HUES48 (cell line): ENCODE results near the gene CERS6.
"Not testable (repeated sequence)": the region's sequence is repeated elsewhere in the genome, so short reads cannot be mapped to it uniquely, and the experiment has no call there.

ENCODE experiments used
- H3K27ac ChIP-seq: one replicate; pipeline ENCODE4 v1.7.0; 2013; ENCODE audit warnings: low read depth, low read length, inconsistent platforms
- H3K27me3 ChIP-seq: 2 replicates; pipeline ENCODE4 v1.6.1; 2013; ENCODE audit warnings: mild to moderate bottlenecking, low read length; ENCODE audit not compliant: control insufficient read depth, insufficient read depth
- H3K36me3 ChIP-seq: 2 replicates; pipeline ENCODE4 v1.6.1; 2013; ENCODE audit warnings: low read length; ENCODE audit not compliant: control insufficient read depth, insufficient read depth
- H3K4me1 ChIP-seq: 2 replicates; pipeline ENCODE4 v1.6.1; 2013; ENCODE audit warnings: mild to moderate bottlenecking, low read length; ENCODE audit not compliant: control insufficient read depth, insufficient read depth
- H3K4me3 ChIP-seq: 2 replicates; pipeline ENCODE4 v1.5.1; 2013; ENCODE audit warnings: mild to moderate bottlenecking, low read depth, low read length
- H3K9ac ChIP-seq: 2 replicates; pipeline ENCODE4 v1.6.1; 2013; ENCODE audit warnings: mild to moderate bottlenecking, low read depth, low read length, moderate library complexity
- H3K9me3 ChIP-seq: 2 replicates; pipeline ENCODE4 v1.6.1; 2013; ENCODE audit warnings: low read length; ENCODE audit not compliant: control insufficient read depth, insufficient read depth

Gene CERS6

DNA sequence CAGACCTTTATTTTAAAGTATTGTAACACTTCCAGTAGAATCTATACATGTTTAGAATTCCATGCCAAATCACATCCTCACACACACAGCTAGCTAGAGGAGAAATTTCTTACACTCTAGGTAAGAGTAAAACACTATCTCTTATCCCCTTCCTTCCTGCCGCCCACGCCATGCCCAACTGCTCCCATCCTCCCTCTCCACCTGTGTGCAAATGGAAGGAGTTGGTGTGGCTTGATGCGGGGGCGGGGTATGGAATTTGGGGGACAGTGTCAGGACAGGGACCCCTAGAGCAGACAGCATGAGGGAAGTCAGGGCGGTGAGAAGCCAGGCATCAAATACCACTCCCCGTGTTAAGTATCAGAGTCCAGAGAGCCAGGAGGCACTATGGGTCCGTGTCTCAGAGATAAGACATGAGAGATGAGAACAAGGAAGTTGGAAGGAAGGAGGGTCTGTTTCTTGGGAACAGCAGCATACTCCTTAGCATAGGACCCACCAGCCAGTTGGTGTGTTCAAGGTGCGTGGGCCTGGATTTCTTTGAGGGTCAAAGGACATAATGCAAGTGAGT is 297.8 kb downstream of the CERS6 start:
- H3K9ac ChIP-seq: no peak overlapping the region
- H3K27ac ChIP-seq: no peak overlapping the region
- no peaks in the 10 kb centered on the region for H3K9me3 ChIP-seq
- no peaks in the 10 kb centered on the region for H3K36me3 ChIP-seq
- H3K4me3 ChIP-seq: no peak overlapping the region
- H3K27me3 ChIP-seq: no peaks in the 10 kb centered on the region
- H3K4me1 ChIP-seq: peaks cover 20% of the 10 kb centered on the region

DNA sequence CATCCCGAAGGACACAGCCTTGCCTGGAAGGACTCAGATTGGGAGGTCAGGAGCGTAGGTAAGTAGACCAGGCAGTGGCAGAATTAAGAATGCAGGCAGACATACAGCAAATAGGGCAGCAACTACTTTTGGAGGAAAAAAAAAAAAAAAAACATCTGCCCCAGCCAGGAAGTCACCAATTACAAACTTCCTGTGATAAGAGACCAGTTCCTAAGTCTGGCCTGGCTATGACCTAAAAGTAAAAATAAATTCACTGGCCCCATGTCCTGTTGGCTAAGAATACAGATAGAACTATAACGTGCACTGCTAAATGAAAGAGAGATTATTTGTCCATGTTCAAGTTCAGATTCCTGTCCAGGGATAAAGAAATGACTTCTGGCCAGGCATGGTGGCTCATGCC is 301.2 kb downstream of the CERS6 start:
- Histone ChIP-seq H3K9ac (no peak overlapping the region), H3K4me3 (no peak overlapping the region), H3K27ac (no peak overlapping the region), H3K4me1 (peaks cover 11% of the 10 kb centered on the region), H3K27me3 (no peaks in the 10 kb centered on the region), H3K36me3 (no peaks in the 10 kb centered on the region), H3K9me3 (no peaks in the 10 kb centered on the region)

DNA sequence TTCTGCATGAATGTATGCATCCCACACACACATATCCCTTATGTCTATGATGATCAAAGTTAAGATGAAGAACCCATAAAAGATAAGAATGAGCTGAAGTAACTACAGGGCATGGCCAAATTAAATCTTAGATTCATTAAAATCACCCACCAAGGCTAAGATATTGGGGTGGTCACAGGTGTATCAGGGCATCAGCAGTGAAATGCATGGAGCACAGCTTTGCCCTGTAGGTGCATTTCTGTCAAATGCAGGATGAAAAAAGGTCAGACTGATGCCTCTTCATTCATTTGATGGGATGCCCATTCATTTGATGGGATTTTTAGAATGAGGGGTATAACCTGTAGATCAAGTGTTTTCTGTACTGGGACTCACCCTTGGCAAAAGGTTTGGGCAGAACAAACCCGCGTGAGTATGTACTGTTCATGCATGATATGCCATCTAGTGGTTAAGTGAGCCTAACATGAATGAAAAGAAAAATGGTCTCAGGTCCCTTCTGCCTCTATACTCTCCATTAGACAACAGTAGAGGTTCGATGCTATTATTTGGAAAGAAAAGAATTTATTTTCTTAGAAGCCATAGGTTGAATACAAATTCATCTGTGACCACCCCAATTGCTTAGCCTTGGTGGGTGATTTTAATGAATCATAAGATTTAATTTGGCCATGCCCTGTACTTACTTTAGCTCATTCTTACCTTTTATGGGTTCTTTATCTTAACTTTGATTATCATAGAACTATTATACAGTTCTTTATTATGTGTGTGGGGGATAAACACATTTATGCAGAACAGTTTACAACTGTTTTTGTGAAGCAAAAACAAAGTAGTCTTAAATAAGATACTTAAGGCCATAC is 303.1 kb downstream of the CERS6 start:
- Histone ChIP-seq H3K4me3 (no peak overlapping the region), H3K9me3 (no peaks in the 10 kb centered on the region), H3K9ac (no peak overlapping the region), H3K27ac (no peak overlapping the region), H3K27me3 (no peaks in the 10 kb centered on the region), H3K4me1 (no peaks in the 10 kb centered on the region), H3K36me3 (no peaks in the 10 kb centered on the region)

DNA sequence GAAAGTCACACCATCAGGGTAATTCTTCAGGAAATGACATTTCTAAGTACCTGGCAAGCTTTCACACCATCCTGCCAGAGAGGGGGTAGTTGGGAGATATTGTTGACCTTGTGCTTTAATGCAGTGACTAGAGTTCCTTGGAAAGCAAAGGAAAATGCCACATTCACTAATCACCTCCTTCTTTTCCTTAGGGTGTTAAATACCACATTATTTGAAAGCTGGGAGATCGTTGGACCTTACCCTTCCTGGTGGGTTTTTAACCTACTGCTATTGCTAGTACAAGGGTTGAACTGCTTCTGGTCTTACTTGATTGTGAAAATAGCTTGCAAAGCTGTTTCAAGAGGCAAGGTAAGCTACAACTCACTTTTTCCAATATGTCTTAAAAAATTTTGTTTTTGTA is 309.3 kb downstream of the CERS6 start:
- H3K9ac ChIP-seq: no peak overlapping the region
- no peaks in the 10 kb centered on the region for H3K36me3 ChIP-seq
- no peaks in the 10 kb centered on the region for H3K27me3 ChIP-seq
- no peak overlapping the region for H3K27ac ChIP-seq
- H3K9me3 ChIP-seq: no peaks in the 10 kb centered on the region
- H3K4me1 ChIP-seq: no peaks in the 10 kb centered on the region
- H3K4me3 ChIP-seq: no peak overlapping the region

DNA sequence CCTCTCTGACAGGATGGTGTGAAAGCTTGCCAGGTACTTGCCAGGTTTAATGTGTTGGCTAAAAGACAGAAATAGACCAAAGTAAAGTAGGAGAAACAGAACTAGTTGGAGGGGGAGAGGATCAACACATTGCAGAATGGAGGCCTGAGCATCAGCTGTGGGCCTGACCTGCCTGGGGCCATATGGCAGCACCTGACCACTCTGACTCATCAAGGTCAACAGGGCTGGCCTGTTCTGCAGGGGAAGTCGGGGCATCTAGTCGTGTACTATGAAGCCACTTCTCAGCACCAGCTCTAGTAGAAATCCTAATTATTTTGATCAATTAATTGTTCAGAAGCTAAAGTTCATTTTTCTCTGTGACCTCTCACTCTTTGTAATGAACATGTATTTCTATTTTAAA is 310.5 kb downstream of the CERS6 start:
- H3K36me3 ChIP-seq: no peaks in the 10 kb centered on the region
- H3K9me3 ChIP-seq: no peaks in the 10 kb centered on the region
- no peaks in the 10 kb centered on the region for H3K27me3 ChIP-seq
- H3K9ac ChIP-seq: no peak overlapping the region
- no peak overlapping the region for H3K27ac ChIP-seq
- no peak overlapping the region for H3K4me3 ChIP-seq
- H3K4me1 ChIP-seq: no peaks in the 10 kb centered on the region

DNA sequence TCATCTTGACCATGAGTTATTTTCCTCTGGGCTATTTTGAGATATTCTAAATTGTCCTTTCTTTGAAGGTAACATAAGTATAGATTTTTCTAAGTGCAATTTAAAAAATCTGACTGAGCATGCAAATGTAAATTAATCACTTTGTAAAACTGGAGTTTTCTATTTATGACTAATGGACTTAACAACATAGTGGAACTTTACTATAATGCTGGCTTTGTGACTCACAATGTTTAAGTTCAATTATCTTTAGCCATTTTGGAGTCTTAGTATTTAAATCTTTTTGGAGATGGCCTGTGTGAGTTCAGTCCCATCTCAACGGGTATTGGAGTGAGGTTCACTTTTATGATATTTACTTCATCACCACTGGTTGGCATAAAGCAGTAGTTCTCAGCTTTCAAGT is 311.2 kb downstream of the CERS6 start:
- Histone ChIP-seq H3K4me1 (no peaks in the 10 kb centered on the region), H3K27me3 (no peaks in the 10 kb centered on the region), H3K27ac (no peak overlapping the region), H3K4me3 (no peak overlapping the region), H3K36me3 (no peaks in the 10 kb centered on the region), H3K9me3 (no peaks in the 10 kb centered on the region), H3K9ac (no peak overlapping the region)

DNA sequence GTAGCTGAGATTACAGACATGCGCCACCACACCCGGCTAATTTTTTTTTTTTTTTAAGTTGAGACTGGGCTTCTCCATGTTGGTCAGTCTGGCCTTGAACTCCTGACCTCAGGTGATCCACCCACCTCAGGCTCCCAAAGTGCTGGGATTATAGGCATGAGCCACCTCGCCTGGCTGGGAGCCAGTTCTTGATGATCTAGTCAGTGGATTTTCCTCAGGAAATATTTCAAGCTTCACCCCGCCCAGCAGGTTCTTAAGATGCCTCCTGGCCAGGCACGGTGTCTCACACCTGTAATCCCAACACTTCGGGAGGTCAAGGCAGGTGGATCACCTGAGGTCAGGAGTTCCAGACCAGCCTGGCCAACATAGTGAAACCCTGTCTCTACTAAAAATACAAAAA is 312.3 kb downstream of the CERS6 start:
- H3K36me3 ChIP-seq, H3K4me3 ChIP-seq, H3K9me3 ChIP-seq, H3K4me1 ChIP-seq, H3K9ac ChIP-seq, H3K27me3 ChIP-seq, H3K27ac ChIP-seq: not testable (repeated sequence)

DNA sequence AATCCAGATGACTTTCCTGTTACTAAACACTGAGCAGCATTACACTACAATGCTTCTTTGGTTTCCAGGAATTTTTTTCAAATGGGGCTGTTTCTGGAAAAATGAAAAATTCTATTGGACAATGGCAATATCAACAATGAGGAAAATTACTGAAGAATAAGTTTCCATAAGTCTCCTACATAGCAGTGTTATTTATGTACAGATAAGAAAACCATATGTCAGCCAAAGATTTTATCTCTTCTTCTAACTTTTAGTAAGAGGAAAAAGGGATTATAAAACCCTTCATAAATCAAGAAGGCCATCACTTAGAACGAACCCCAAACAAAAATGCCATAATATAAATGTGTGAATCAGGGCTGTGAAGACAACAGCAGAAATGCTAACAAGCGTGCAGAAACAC is 314.7 kb downstream of the CERS6 start:
- H3K9ac ChIP-seq: no peak overlapping the region
- H3K4me1 ChIP-seq: peaks cover 7% of the 10 kb centered on the region; the same call in 1 of the 2 replicates
- no peaks in the 10 kb centered on the region for H3K9me3 ChIP-seq
- H3K27ac ChIP-seq: no peak overlapping the region
- H3K4me3 ChIP-seq: no peak overlapping the region
- no peaks in the 10 kb centered on the region for H3K27me3 ChIP-seq
- no peaks in the 10 kb centered on the region for H3K36me3 ChIP-seq

DNA sequence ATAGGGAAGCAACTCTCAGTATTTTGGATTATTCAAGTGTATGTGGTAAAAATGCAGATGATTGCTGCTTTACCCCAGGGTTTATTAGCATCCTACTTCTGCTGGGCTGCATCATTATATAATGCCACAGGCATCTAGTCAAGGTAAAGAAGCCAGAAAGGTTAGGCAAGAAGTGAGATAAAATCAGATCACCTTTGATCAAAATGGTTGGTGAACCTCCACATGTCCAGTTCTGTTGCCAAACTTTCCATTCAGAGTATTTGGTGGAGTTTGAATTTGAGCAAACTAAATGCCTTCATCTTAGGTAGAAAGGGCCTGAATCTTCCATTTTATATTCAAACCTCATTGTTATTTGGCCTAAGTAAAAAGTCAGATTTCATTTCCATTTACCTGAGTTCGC is 316.6 kb downstream of the CERS6 start:
- Histone ChIP-seq H3K9me3 (no peaks in the 10 kb centered on the region), H3K9ac (no peak overlapping the region), H3K4me3 (no peak overlapping the region), H3K36me3 (no peaks in the 10 kb centered on the region), H3K27ac (no peak overlapping the region), H3K27me3 (no peaks in the 10 kb centered on the region), H3K4me1 (peaks cover 7% of the 10 kb centered on the region; the same call in 1 of the 2 replicates)

DNA sequence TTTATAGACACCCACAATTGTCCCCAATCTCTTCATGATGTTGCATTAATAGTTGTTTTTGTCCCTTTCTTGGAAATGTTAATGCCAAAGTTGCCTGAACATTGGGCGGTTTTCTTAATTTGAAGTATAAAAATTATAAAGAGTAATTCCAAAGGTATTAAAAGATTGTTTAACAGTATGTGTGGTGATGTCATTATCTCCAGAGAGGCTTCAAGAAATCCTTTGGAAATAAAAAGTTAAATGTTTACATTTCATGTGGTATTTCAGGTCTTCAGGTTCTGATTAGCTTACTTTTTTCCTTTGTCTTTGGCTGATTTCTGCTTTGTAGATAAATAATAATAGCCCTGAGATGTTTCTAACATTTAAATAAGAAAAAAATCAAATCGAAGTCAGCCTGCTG is 317.1 kb downstream of the CERS6 start:
- H3K36me3 ChIP-seq: no peaks in the 10 kb centered on the region
- no peaks in the 10 kb centered on the region for H3K9me3 ChIP-seq
- no peak overlapping the region for H3K9ac ChIP-seq
- H3K27me3 ChIP-seq: no peaks in the 10 kb centered on the region
- no peak overlapping the region for H3K27ac ChIP-seq
- peaks cover 7% of the 10 kb centered on the region; the same call in 1 of the 2 replicates for H3K4me1 ChIP-seq
- H3K4me3 ChIP-seq: no peak overlapping the region

DNA sequence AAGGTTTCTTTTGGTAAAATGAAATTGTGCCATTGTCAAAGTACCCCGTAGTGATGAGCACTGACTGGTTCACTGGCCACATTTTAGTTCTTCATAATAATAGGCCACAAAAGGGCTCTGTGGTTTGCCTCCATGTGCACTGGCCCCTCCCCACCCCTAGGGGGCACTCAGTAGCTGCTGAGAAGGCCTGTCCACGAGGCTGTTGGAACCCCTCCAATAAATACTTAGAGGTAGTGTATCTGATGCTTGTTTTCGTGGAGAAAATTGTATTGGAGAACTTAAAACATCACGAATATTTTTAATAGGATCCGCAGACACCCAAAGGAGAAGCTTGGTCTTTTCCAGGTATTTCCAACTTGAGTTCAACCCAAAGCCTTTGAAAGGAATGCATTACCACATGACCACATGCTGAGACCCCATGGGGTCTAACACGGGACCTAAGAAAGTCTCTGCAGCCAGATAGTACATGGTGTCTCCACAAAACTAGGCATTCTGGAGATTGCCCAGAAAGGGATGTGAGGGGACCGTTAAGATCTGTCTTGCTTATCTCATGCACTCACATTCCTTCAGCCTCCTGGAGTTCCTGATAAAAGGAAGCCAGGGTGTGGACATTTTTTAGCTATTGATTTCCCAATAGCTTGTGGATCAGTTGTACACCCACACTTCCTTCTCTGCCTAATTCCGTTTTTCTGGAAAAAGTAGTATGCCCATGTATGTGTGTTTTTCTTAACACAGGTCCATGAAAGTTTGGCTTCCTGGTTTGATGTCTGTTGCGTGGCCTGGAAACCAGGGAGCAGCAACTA is 317.8 kb downstream of the CERS6 start:
- no peaks in the 10 kb centered on the region for H3K27me3 ChIP-seq
- H3K4me1 ChIP-seq: peaks cover 7% of the 10 kb centered on the region; the same call in 1 of the 2 replicates
- no peaks in the 10 kb centered on the region for H3K9me3 ChIP-seq
- H3K27ac ChIP-seq: no peak overlapping the region
- no peak overlapping the region for H3K4me3 ChIP-seq
- H3K9ac ChIP-seq: no peak overlapping the region
- no peaks in the 10 kb centered on the region for H3K36me3 ChIP-seq
